Activated CD8-positive, alpha-beta T cell treated with anti-CD3 and anti-CD28 coated beads for 36 hours (primary cell): ENCODE measurements around the gene MATN1. TPM values are rescaled to one million over a fixed set of nuclear protein-coding genes. Genes with fewer than 3 reads are reported as not detected.

Experiments used
- ATAC-seq: fragments of 200-7000 bp; cut with Tn5 transposase; one replicate; pipeline ENCODE4 v1.10.0; 2021; ENCODE audit warnings: mild to moderate bottlenecking, moderate library complexity
- CTCF ChIA-PET: fragments of 350-600 bp; sonication (Branson Sonifier 250); formaldehyde crosslinking; loops from one replicate; lab custom pipeline; 2021; ENCODE audit warnings: antibody characterized with exemption; lab: Charles Lee
- POLR2A ChIA-PET: fragments of 350-600 bp; sonication (Branson Sonifier 250); formaldehyde crosslinking; loops from one replicate; lab custom pipeline; 2021; ENCODE audit warnings: antibody characterized with exemption; lab: Charles Lee
- DNase-seq: peaks from one replicate; pipeline ENCODE4 v3.0.0-alpha.2; 2020
- H3K27ac Mint-ChIP-seq: one replicate; pipeline ENCODE4 v1.8.0; 2021; ENCODE audit warnings: mild to moderate bottlenecking, mixed read lengths
- H3K27me3 Mint-ChIP-seq: one replicate; pipeline ENCODE4 v1.8.0; 2021; ENCODE audit warnings: mixed read lengths
- H3K36me3 Mint-ChIP-seq: one replicate; pipeline ENCODE4 v1.8.0; 2021; ENCODE audit warnings: low read depth, mixed read lengths
- H3K4me1 Mint-ChIP-seq: one replicate; pipeline ENCODE4 v1.8.0; 2021; ENCODE audit warnings: low read depth, mixed read lengths
- H3K4me3 Mint-ChIP-seq: one replicate; pipeline ENCODE4 v1.8.0; 2021; ENCODE audit warnings: mild to moderate bottlenecking, moderate library complexity, mixed read lengths
- H3K9me3 Mint-ChIP-seq: one replicate; pipeline ENCODE4 v1.8.0; 2021; ENCODE audit warnings: mixed read lengths
- intact Hi-C: fragments of 100-400 bp; cut with micrococcal nuclease; formaldehyde crosslinking; loops from one replicate; pipeline ENCODE4 v1.10.0; 2022
- total RNA-seq, 2 experiments: library from RNA; stranded (reverse); gene quantifications; one replicate each; pipeline ENCODE4 v1.2.3, GENCODE V29; 2021
- TF ChIP-seq, protein P1 (sequence below): fragments of 200-600 bp; IDR thresholded peaks from one replicate; pipeline ENCODE4 v1.8.0; 2022; ENCODE audit warnings: antibody characterized with exemption, mild to moderate bottlenecking

The MATN1 gene
- total RNA-seq, 2 experiments from 2014 or later: 0.45 to 1.4 TPM

DNA sequence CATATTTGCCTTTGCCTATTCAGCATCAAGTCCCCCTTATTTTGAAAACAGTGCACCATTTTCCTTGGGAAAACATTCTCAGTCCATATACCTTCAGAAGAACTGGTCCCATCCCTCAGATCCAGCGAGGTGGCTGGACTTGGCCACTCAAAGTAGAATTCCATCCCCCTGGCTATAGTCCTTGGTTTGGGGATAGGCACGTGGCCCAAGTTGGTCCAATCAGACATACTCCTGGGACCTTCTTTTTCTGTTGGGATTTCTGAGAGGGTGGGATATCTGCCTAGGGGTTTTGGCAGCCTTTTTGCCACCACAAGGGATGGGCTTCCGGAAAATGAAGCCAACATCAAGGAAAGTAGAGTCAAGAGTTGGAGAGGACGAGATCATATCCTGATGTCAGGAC lies 10.7 kb upstream of the MATN1 start:
- Mint-ChIP-seq H3K27me3 (no peaks in the 10 kb centered on the region), H3K36me3 (peaks cover 58% of the 10 kb centered on the region), H3K9me3 (no peaks in the 10 kb centered on the region), H3K4me3 (no peak overlapping the region), H3K4me1 (peaks cover 31% of the 10 kb centered on the region), H3K27ac (peak overlapping the region; percentile 30)
- TF ChIP-seq, protein P1, sequence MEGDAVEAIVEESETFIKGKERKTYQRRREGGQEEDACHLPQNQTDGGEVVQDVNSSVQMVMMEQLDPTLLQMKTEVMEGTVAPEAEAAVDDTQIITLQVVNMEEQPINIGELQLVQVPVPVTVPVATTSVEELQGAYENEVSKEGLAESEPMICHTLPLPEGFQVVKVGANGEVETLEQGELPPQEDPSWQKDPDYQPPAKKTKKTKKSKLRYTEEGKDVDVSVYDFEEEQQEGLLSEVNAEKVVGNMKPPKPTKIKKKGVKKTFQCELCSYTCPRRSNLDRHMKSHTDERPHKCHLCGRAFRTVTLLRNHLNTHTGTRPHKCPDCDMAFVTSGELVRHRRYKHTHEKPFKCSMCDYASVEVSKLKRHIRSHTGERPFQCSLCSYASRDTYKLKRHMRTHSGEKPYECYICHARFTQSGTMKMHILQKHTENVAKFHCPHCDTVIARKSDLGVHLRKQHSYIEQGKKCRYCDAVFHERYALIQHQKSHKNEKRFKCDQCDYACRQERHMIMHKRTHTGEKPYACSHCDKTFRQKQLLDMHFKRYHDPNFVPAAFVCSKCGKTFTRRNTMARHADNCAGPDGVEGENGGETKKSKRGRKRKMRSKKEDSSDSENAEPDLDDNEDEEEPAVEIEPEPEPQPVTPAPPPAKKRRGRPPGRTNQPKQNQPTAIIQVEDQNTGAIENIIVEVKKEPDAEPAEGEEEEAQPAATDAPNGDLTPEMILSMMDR: no peak
- intact Hi-C loops: no loop called here
- CTCF ChIA-PET: interaction anchor here (1.4 to 2.8 kb wide), 2 partner anchors 10 kb away, joined by 4 to 9 read pairs; partner anchors contain the start of gene MATN1
- ATAC-seq (no peak), DNase-seq (no peak)
- POLR2A ChIA-PET: interaction anchor here (36.3 kb wide), 1 partner anchor 25 kb away, joined by 671 read pairs; the partner anchor contains the start of gene LAPTM5

DNA sequence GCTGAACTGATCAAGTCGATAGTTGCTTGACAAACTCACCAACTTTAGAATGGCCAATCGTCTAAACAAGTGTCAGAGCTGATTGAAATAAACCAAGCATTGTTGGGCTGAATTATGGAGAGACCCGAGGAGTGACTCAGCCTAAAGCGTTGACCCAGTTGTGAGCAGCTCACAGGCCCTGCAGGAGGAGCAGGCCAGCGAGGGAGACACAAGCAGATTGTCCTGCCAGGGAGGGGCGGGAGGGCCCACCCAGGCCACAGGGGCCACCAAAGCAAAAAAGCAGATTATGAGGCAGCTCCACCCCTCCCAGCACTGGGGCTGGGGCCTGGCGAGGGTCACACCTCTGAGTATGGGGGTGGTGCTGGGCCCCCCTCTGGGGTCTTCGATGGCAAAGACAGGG lies 10.1 kb upstream of the MATN1 start:
- Mint-ChIP-seq H3K27ac (peak overlapping the region; percentile 63), H3K36me3 (peaks cover 52% of the 10 kb centered on the region), H3K9me3 (no peaks in the 10 kb centered on the region), H3K27me3 (no peaks in the 10 kb centered on the region), H3K4me3 (no peak overlapping the region), H3K4me1 (peaks cover 25% of the 10 kb centered on the region)
- TF ChIP-seq, protein P1: no peak
- DNase-seq (no peak), ATAC-seq (no peak)
- intact Hi-C loops: no loop called here
- POLR2A ChIA-PET: interaction anchor here (2.9 to 36.3 kb wide), 2 partner anchors 10 to 25 kb away, joined by 44 to 671 read pairs; partner anchors contain the start of gene LAPTM5
- CTCF ChIA-PET: interaction anchor here (1.2 to 2.8 kb wide), 6 partner anchors 9 to 57 kb away, joined by 3 to 9 read pairs (median 6); partner anchors contain the start of genes LAPTM5 and MATN1

DNA sequence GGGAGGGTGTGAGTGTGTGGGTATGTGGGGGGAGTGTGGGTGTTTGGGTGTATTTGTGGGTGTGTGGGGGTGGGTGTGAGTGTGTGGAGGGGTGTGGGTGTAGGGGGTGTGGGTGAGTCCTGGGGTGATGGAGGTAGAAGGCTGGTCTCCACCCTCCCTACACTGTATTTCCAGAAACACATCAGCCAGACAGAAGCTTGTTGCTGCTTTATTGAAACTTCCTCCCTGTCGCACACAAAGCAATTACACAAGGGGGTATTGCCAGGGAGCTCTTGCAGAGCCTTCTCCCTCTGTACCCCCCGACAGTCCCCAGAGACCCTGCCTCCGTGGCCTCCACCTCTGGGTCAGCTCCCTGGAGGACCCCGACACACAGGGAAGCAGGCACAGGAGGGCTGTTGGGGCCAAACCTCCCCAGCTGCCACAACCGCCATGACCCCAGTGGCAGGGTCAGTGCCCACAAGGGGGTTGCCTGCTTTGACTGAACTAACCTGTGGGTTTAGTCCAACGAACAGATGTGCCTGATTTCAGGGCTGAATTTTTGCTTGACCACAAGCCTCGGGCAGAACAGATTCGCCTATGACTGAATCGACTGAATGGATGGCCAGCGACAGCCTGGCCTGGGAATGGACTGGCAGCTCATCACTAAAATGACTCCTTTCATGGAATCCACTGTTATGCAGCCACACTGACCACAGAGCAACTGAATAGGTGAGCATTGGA lies 9.1 kb upstream of the MATN1 start:
- Mint-ChIP-seq H3K4me3 (no peak overlapping the region), H3K27me3 (no peaks in the 10 kb centered on the region), H3K4me1 (peaks cover 22% of the 10 kb centered on the region), H3K36me3 (peaks cover 42% of the 10 kb centered on the region), H3K9me3 (no peaks in the 10 kb centered on the region), H3K27ac (peak overlapping the region; percentile 73)
- intact Hi-C loops: no loop called here
- TF ChIP-seq, protein P1: no peak
- peak; percentile 32 for ATAC-seq
- CTCF ChIA-PET: interaction anchor here (1.0 to 1.9 kb wide), 8 partner anchors 11 to 178 kb away, joined by 3 to 9 read pairs (median 4); partner anchors contain the start of gene LAPTM5
- POLR2A ChIA-PET: interaction anchor here (2.9 to 36.3 kb wide), 2 partner anchors 11 to 26 kb away, joined by 44 to 671 read pairs; partner anchors contain the start of gene LAPTM5
- no peak for DNase-seq

DNA sequence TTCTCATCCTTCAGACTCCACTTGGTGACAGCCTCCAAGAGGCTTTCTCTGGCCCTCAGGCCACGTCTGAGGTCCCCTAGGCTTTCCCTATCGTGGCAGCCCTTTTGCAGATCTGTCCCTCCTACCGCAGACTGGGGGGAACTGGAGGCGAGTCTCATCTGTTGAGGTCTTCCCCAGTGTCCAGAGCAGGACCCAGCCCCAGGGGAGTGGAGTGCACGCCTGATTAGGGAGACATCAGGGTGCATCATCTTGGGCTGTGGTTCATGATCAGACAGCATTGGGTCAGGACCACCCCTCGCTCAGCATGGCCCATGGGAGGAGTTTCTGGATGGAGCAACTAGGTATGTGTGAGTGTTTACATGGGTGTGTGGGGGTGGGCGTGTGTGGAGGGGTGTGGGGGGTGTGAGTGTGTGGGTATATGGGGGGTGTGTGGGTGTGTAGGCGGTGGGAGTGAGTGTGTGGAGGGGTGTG lies 8.5 kb upstream of the MATN1 start:
- CTCF ChIA-PET: interaction anchor here (1.4 to 9.2 kb wide), 7 partner anchors 12 to 59 kb away, joined by 3 to 132 read pairs (median 7); no protein-coding TSS in a partner anchor
- H3K36me3 Mint-ChIP-seq: peaks cover 36% of the 10 kb centered on the region

More for the DNA sequence above, 8.5 kb upstream of the MATN1 start:
- Mint-ChIP-seq H3K4me1 (peaks cover 17% of the 10 kb centered on the region), H3K27me3 (no peaks in the 10 kb centered on the region), H3K4me3 (no peak overlapping the region), H3K27ac (peak overlapping the region; percentile 61), H3K9me3 (no peaks in the 10 kb centered on the region)
- ATAC-seq (peak; percentile 78), DNase-seq (peak; percentile 62)
- intact Hi-C loops: no loop called here
- TF ChIP-seq, protein P1: no peak
- POLR2A ChIA-PET: interaction anchor here (2.9 to 36.3 kb wide), 2 partner anchors 12 to 27 kb away, joined by 44 to 671 read pairs; partner anchors contain the start of gene LAPTM5
